MCF 10A (cell line): Measurements from ENCODE around the gene NFIA. TPM values are rescaled to one million over a fixed set of nuclear protein-coding genes. Genes with fewer than 3 reads are reported as not detected.

Experiments
- BruUV-seq: library from RNA; stranded (reverse); fragments of 400-500 nt; replicated peaks from 2 replicates; lab custom pipeline; 2021; lab: Mats Ljungman, UMichigan
- CTCF ChIA-PET: fragments of 300-600 bp; sonication (Branson Sonifier 250); formaldehyde crosslinking; extraction: SDS; loops from one replicate; lab custom pipeline; 2021; ENCODE audit warnings: antibody characterized with exemption, inconsistent platforms; lab: Yijun Ruan, JAX
- POLR2A ChIA-PET: fragments of 300-600, 350-650 bp; sonication (Branson Sonifier 250); formaldehyde crosslinking; extraction: SDS; loops from one replicate; lab custom pipeline; 2020; ENCODE audit warnings: antibody characterized with exemption, inconsistent platforms; lab: Yijun Ruan, JAX
- DNase-seq: peaks from one replicate; pipeline ENCODE4 v3.0.0-alpha.2; 2018; ENCODE audit not compliant: unreplicated experiment
- H3K27ac Mint-ChIP-seq: one replicate; pipeline ENCODE4 v1.8.0; 2022; ENCODE audit warnings: mild to moderate bottlenecking, low read depth, mixed read lengths; ENCODE audit not compliant: unreplicated experiment
- H3K27me3 Mint-ChIP-seq: one replicate; pipeline ENCODE4 v1.8.0; 2022; ENCODE audit warnings: mixed read lengths; ENCODE audit not compliant: insufficient read depth, unreplicated experiment
- H3K36me3 Mint-ChIP-seq: one replicate; pipeline ENCODE4 v1.8.0; 2022; ENCODE audit warnings: mild to moderate bottlenecking, moderate library complexity, mixed read lengths; ENCODE audit not compliant: insufficient read depth, unreplicated experiment
- H3K4me1 Mint-ChIP-seq: one replicate; pipeline ENCODE4 v1.8.0; 2022; ENCODE audit warnings: mixed read lengths; ENCODE audit not compliant: insufficient read depth, unreplicated experiment
- H3K4me3 Mint-ChIP-seq: one replicate; pipeline ENCODE4 v1.8.0; 2022; ENCODE audit warnings: mild to moderate bottlenecking, moderate library complexity, mixed read lengths; ENCODE audit not compliant: unreplicated experiment
- H3K9me3 Mint-ChIP-seq: one replicate; pipeline ENCODE4 v1.8.0; 2022; ENCODE audit warnings: mixed read lengths; ENCODE audit not compliant: unreplicated experiment
- CTCF ChIP-seq: fragments of 200-600 bp; IDR thresholded peaks from one replicate; pipeline ENCODE4 v1.8.0; 2022; ENCODE audit warnings: antibody characterized with exemption, mild to moderate bottlenecking; ENCODE audit not compliant: unreplicated experiment
- intact Hi-C: fragments of 100-400 bp; cut with micrococcal nuclease; formaldehyde crosslinking; loops from 2 replicates; pipeline ENCODE4 v1.14.1; 2022
- total RNA-seq: library from RNA; stranded (reverse); gene quantifications from 2 replicates; pipeline ENCODE4 v1.2.3, GENCODE V29; 2022

NFIA gene
- total RNA-seq, 1 experiment from 2014 or later: 54.8 TPM

- no peaks in the 10 kb centered on the region for H3K9me3 Mint-ChIP-seq
- TF ChIP-seq CTCF: no peak
- CTCF ChIA-PET: interaction anchor here (0.6 to 2.3 kb wide), 3 partner anchors 45 to 242 kb away, joined by 3 to 8 read pairs (median 3); no protein-coding TSS in a partner anchor
- no peaks in the 10 kb centered on the region for H3K27me3 Mint-ChIP-seq
- BruUV-seq: no TSS peak
- H3K4me3 Mint-ChIP-seq: no peak overlapping the region
- H3K4me1 Mint-ChIP-seq: peaks cover 48% of the 10 kb centered on the region
- POLR2A ChIA-PET: interaction anchor here (4.4 to 5.4 kb wide), 2 partner anchors 10 to 16 kb away, joined by 22 to 61 read pairs; partner anchors contain the start of gene NFIA
- DNase-seq: no peak
- peaks cover 27% of the 10 kb centered on the region for H3K36me3 Mint-ChIP-seq
- intact Hi-C loops: no loop called here
- no peak overlapping the region for H3K27ac Mint-ChIP-seq
Measured at GRCh38 chr1:61095470-61095812, 13.1 kb downstream of the NFIA start.

- Mint-ChIP-seq H3K27me3 (no peaks in the 10 kb centered on the region), H3K4me1 (peaks cover 55% of the 10 kb centered on the region), H3K36me3 (peaks cover 16% of the 10 kb centered on the region), H3K27ac (no peak overlapping the region), H3K9me3 (no peaks in the 10 kb centered on the region), H3K4me3 (no peak overlapping the region)
- intact Hi-C loops: no loop called here
- DNase-seq: peak; percentile 55
- TF ChIP-seq CTCF: no peak
- CTCF ChIA-PET: interaction anchor here (0.6 to 1.6 kb wide), 3 partner anchors 20 to 119 kb away, joined by 3 to 5 read pairs (median 3); no protein-coding TSS in a partner anchor
- POLR2A ChIA-PET: interaction anchor here (0.6 to 3.1 kb wide), 15 partner anchors 9 to 242 kb away, joined by 3 to 25 read pairs (median 6); partner anchors contain the start of gene NFIA
- BruUV-seq: no TSS peak
Measured at GRCh38 chr1:61097317-61097716, 15.0 kb downstream of the NFIA start.

GRCh38 chr1:61097722-61098121 lies 15.4 kb downstream of the NFIA start:
- Mint-ChIP-seq H3K27me3 (no peaks in the 10 kb centered on the region), H3K36me3 (peaks cover 12% of the 10 kb centered on the region), H3K27ac (no peak overlapping the region), H3K4me1 (peaks cover 55% of the 10 kb centered on the region), H3K9me3 (no peaks in the 10 kb centered on the region), H3K4me3 (no peak overlapping the region)
- ChIA-PET POLR2A (interaction anchor here (0.6 to 3.1 kb wide), 13 partner anchors 11 to 241 kb away, joined by 3 to 25 read pairs (median 6); partner anchors contain the start of gene NFIA), CTCF (interaction anchor here (0.6 to 1.6 kb wide), 3 partner anchors 20 to 119 kb away, joined by 3 to 5 read pairs (median 3); no protein-coding TSS in a partner anchor)
- no peak for TF ChIP-seq CTCF
- no TSS peak for BruUV-seq
- no peak for DNase-seq
- intact Hi-C loops: no loop called here

- BruUV-seq: no TSS peak
- H3K9me3 Mint-ChIP-seq: no peaks in the 10 kb centered on the region
Measured at GRCh38 chr1:61098333-61098732, 16.0 kb downstream of the NFIA start.

More at GRCh38 chr1:61098333-61098732, 16.0 kb downstream of the NFIA start:
- no peak overlapping the region for H3K27ac Mint-ChIP-seq
- ChIA-PET CTCF (interaction anchor here (0.6 to 1.6 kb wide), 2 partner anchors 120 to 239 kb away, joined by 3 to 4 read pairs; no protein-coding TSS in a partner anchor), POLR2A (interaction anchor here (1.7 to 3.1 kb wide), 6 partner anchors 12 to 241 kb away, joined by 6 to 25 read pairs (median 8); partner anchors contain the start of gene NFIA)
- no peaks in the 10 kb centered on the region for H3K27me3 Mint-ChIP-seq
- H3K4me3 Mint-ChIP-seq: no peak overlapping the region
- no peak for DNase-seq
- H3K4me1 Mint-ChIP-seq: peaks cover 54% of the 10 kb centered on the region
- H3K36me3 Mint-ChIP-seq: peaks cover 9% of the 10 kb centered on the region
- intact Hi-C loops: no loop called here
- no peak for TF ChIP-seq CTCF
